NCI-H345 (cell line): ENCODE results near the gene HIBCH.
"Not testable (repeated sequence)": the region's sequence is repeated elsewhere in the genome, so short reads cannot be mapped to it uniquely, and the experiment has no call there.

Experiments
- DNase-seq: peaks from one replicate; lab custom pipeline; 2025; lab: John Stamatoyannopoulos, UW

The HIBCH gene

GRCh38 chr2:190343089-190343535 is 23.5 kb upstream of the HIBCH start:
- no peak for DNase-seq

DNA sequence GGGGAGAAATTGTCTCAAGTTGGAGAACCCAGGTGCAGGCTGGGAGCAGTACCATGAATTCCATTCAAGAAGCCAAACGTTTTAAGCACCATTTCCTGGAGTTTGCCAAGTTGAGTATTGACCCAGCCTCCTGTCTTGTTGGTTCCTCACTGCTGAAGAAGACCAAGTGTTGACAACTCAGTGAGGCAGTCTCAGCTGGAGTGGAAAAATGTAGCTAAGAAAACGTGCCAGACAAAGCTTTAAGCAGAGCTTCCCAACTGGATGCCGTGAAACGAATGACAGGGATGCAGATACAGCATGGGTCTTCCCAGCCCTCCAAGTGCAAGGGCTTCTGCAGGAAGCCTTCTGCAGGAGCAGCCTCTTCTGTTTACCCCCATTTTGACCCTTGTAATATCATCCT is 23.0 kb upstream of the HIBCH start:
- no peak for DNase-seq

- DNase-seq, result peak; percentile 51
Measured at GRCh38 chr2:190340369-190340768, 20.7 kb upstream of the HIBCH start.

- no peak for DNase-seq
Measured at GRCh38 chr2:190339394-190339793, 19.8 kb upstream of the HIBCH start.

GRCh38 chr2:190338453-190338852 is 18.8 kb upstream of the HIBCH start:
- DNase-seq, result no peak

DNA sequence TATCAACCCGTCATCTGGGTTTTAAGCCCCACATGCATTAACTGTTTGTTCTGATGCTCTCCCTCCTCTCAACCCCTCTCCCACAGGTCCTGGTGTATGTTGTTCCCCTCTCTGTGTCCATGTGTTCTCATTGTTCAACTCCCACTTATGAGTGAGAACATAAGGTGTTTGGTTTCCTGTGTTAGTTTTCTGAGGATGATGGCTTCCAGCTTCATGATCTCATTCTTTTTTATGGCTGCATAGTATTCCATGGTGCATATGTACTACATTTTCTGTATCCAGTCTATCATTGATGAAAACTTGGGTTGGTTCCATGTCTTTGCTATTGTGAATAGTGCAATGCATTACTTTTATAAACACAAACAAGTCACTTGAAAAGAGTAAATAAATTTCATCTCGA is 16.8 kb upstream of the HIBCH start:
- DNase-seq, result no peak

DNA sequence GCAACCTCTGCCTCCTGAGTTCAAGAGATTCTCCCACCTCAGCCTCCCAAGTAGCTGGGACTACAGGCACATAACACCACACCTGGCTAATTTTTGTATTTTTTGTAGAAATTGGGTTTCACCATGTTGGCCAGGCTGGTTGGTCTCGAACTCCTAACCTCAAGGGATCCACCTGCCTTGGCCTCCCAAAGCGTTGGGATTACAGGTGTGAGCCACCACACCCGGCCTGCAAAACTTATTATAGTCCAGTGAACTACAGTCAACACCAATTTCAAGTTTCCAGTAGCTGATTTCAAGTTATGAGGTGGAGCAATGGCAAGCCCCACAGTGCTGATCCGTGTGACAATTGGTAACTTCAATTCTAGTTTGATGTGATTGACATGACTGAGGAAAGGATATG is 16.0 kb upstream of the HIBCH start:
- not testable (repeated sequence) for DNase-seq

- DNase-seq, result no peak
Measured at GRCh38 chr2:190335225-190335559, 15.6 kb upstream of the HIBCH start.

DNA sequence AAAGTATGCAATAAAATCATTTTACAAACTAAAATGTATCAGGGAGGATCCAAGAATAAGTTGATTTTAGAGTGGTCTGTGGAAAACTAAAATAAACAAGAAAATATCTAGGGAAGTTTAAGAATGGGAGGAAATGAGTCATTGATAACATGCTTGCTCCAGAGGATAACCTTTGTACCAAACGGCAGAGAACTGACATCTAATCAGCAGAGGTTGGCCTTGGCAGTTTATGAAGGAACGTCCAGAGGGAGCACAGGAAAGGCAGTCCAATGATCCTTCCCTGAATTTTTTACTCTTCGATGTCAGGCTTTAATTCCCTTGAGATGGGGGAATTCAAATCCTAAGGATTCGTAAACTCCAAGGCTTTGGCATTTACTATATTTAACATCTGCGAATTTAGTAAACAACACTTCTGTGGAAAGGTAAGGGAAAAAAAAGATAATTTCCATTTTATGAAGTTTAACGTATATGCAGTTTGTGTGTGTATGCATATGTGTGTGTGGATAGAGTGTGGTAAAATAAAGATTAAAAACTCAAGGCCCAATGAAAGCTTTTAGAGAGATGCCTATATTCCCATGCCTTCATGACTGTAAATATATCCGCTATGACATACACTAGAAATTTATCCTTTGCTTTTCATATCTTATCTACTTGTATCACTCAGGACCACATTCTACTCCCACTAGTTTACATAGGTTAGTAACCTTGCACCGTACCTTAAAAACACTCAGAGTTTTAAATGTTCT is 15.0 kb upstream of the HIBCH start:
- DNase-seq, result no peak

GRCh38 chr2:190333928-190334327 is 14.3 kb upstream of the HIBCH start:
- no peak for DNase-seq

DNA sequence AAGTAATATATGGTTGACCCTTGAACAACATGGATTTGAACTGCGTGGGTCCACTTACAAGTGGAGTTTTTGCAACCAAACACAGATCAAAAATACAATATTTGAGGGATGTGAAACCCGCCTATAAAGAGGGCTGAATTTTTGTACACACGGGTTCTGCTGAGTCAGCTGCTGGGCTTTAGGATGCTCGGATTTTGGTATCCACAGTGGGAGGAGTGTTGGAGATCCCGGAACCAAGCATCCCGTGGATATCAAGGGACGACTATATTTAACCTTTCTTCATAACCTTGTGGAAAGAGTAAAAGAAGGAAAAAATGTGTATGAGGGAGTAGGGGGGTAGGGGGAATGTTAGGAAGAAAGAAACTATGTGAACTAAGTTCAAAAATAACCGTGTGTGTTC is 13.8 kb upstream of the HIBCH start:
- no peak for DNase-seq

DNA sequence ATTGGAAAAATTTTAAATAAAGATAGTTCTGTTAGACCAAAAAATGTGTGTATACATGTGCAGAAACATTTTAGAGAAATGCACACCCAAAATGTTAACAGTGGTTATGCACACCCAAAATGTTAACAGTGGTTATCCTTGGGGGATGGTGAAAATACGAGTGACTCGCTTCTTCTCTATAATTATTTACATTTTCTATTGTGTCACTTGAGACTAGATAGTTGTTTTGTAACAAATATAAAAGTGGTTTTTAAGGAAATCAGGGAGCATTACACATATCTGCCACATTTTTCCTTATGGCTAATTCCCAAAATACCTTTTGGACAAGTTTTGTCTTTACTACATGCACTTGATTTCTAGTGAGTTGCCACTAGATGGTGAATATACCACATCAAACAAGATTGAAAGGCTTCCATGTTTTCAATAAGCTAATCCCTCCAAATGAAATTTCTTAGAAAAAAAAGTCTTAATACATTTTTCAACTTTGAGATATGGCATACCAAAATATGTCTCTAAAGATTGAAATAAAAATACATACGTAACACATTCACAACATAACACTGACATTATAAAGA is 9.0 kb upstream of the HIBCH start:
- no peak for DNase-seq

- DNase-seq, result no peak
Measured at GRCh38 chr2:190327867-190328572, 8.4 kb upstream of the HIBCH start.

DNA sequence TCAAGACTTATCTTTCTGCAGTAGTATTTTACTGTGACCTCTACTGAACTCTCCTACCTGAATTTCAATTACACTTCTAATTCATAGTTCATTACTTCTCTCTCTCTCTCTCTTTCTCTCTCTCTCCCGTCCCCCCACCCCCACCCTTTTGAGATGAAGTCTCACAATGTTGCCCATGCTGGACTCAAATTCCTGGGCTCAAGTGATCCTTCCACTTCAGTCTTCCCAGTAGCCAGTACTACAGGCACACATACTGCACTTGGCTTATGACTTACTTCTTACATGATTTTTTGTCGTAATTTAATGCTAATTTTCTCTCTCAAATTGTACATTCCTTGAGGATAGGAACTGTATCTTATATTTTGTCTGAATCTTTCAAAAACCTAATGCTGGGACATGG is 6.0 kb upstream of the HIBCH start:
- DNase-seq, result no peak

GRCh38 chr2:190323406-190323805 is 3.8 kb upstream of the HIBCH start:
- DNase-seq, result no peak

GRCh38 chr2:190320696-190321095 is 1.1 kb upstream of the HIBCH start:
- DNase-seq, result no peak

GRCh38 chr2:190318931-190319554 is 583 bp downstream of the HIBCH start:
- no peak for DNase-seq

- no peak for DNase-seq
Measured at GRCh38 chr2:190318514-190318913, 1.1 kb downstream of the HIBCH start.

- peak; percentile 63 for DNase-seq
Measured at GRCh38 chr2:190315273-190315672, 4.4 kb downstream of the HIBCH start.

- DNase-seq, result no peak
Measured at GRCh38 chr2:190313880-190314279, 5.7 kb downstream of the HIBCH start.

GRCh38 chr2:190312635-190313025 is 7.0 kb downstream of the HIBCH start:
- not testable (repeated sequence) for DNase-seq

GRCh38 chr2:190311893-190312634 is 7.6 kb downstream of the HIBCH start:
- DNase-seq, result no peak
